GM18520 (cell line): ENCODE results near the gene SEMA4B.
"Not testable (repeated sequence)": the region's sequence is repeated elsewhere in the genome, so short reads cannot be mapped to it uniquely, and the experiment has no call there.

Source experiments
- ATAC-seq: cut with Tn5 transposase; IDR thresholded peaks from one replicate; pipeline ENCODE4 v1.9.1; 2021; ENCODE audit not compliant: unreplicated experiment

The SEMA4B gene

DNA sequence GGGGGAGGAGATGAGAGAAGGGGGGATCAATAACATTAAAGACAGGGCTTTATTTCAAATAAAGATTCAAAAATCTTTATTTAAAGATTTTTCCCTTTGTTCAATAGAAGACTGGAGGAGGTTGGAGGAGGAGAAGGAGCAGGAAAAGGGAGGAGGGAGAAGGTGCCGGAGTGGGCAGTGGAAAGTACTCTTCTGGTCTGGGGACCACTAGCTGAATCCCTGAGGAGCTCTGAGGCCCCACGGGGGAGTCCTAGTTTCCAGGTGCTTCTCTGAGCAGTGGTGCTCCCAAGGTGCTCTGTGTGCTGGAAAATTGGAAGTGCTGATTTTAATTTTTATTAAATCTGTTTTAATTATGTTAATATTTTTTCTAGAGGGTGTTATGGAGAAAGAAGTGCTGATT, 19.4 kb upstream of the SEMA4B start:
- no peak for ATAC-seq

DNA sequence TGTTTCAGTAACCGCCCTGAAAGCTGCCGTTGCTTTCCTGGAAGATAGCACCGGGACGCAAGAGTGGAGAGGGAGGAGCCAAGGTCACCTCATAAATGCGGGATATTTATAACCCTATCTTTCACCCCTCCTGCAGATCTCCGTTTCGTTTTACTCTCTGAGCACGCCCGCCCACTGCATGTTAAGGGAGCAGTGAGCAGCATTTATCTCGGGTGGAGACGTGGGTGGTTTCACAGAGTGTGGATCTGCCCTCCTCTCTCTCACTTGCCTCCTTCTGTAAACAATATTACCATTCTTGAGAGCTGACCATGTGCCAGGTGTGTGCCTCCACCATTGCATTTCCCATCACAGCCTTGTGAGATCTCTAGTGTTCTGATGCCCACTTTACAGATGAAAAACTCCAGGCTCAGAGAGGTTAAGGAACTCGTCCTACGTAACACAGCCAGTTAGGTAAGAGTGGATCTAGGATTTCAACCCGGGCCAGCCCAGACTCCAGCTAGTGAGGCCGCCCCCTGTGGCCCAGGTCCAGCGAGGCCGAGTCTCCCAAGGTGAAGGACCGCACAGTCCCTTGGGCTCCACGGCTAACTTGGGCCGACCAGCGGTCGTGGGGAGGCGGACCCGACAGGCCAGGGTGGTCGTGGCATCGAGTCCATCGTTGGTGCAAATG, 16.9 kb upstream of the SEMA4B start:
- ATAC-seq: no peak

DNA sequence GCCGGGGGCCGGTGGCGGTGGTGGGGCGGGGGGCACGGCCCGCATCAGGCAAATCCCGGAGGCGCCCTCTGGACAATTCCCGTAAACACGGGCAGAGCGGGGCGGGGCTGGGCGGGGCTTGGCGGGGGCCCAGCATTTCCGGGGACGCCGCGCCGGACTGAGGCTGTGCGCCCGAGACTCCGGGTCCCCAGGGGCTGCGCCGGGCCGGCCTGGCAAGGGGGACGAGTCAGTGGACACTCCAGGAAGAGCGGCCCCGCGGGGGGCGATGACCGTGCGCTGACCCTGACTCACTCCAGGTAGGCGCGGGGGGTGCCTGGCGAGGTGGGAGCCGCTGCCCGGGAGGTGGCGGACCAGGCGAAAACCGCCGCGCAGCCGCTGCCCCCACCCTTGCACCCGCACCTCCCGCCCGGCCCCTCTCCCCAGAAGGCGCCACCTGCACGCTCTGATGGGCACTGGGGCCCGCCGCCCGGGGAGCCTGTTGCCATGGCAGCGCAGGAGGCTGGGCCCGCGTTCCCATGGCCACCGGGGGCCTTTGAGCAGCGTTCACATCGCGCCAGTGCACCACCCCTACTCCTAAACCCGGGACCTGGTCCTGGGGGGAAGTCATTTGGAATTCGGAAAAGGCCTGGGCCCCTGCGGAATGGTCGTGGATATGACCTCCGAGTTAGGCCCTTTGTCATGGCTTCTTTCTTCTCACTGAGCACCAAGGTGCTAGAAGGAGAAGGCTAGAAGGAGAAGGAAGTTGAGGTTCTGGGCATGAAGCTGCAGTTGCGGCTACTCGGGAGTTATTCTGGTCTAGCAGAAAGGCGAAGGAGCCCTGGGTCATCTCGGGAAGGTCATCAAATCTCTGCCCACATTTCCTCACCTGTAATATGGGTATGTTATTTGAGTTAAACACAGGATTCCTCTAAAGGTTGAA, 16.1 kb upstream of the SEMA4B start:
- ATAC-seq: peak; percentile 53

DNA sequence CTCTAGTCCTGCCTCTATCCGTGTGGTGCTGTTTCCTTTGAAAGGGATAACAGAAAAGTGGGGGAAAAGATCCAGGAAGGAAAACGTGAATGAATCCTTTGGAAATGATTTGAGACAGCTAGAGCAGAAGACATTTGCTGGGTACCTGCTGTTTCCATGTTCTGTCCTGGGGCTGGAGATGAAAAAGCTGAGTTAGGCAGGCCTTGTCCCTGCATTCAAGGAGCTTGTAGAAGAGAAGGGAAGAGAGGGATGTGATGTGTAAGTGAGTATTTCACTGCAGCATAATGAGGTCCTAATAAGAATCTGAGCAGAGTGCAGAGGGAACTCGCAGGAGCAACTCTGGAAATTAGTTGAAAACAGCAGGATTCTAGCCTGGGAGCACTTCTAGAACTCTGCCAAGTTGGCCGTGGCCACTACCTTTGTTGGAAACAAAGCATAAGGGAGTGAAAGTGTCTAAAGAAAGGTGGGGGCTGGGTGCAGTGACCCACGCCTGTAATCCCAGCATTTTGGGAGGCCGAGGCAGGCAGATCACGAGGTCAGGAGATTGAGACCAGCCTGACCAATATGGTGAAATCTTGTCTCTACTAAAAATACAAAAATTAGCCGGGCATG, 13.8 kb upstream of the SEMA4B start:
- no peak for ATAC-seq

DNA sequence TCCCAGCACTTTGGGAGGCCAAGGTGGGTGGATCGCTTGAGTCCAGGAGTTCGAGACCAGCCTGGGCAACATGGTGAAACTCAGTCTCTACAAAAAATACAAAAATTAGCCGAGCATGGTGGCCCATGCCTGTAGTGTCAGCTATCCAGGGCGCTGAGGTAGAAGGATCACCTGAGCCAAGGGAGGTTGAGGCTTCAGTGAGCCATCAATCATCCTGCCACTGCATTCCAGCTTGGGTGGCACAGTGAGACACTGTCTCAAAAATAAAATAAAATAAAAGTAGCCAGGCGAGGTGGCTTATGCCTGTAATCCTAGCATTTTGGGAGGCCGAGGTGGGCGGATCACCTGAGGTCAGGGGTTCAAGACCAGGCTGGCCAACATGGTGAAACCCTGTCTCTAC, 13.1 kb upstream of the SEMA4B start:
- not testable (repeated sequence) for ATAC-seq

DNA sequence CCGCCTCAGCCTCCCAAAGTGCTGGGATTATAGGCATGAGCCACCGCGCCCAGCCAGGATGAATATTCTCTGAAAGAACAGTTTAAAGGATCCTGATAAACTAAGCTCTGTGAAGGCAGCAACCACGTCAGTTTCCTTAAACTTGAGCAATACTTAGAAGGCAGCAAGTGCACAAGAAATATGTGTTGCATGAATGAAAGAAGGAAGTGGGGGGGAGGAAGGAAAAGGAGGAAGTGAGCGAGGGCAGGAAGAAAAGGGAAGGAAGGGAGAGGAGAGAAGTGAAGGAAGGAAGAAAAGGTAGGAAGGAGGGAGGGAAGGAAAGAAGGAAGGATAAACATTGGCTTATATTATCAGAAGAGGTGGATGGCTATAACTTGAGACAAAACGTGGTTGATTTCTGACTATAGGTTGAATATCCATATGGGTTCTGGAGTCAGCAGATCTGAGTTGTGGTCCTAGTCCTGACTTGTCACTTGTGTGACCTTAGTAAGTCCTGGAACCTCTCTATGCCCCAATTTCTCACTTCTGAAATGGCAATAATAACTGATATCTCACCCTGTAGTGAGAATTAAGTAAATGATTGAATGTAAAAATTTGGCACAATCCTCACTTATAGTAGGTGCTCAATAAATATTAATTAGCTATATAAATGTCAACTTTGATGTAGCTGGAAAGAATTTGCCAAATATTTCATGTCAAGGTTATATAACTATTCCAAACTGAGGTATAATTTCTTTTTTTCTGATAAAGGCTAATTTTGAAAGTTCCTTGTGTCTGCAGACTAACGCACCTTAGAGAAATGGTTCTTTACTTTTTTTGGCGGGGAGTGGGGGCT, 12.0 kb upstream of the SEMA4B start:
- no peak for ATAC-seq

DNA sequence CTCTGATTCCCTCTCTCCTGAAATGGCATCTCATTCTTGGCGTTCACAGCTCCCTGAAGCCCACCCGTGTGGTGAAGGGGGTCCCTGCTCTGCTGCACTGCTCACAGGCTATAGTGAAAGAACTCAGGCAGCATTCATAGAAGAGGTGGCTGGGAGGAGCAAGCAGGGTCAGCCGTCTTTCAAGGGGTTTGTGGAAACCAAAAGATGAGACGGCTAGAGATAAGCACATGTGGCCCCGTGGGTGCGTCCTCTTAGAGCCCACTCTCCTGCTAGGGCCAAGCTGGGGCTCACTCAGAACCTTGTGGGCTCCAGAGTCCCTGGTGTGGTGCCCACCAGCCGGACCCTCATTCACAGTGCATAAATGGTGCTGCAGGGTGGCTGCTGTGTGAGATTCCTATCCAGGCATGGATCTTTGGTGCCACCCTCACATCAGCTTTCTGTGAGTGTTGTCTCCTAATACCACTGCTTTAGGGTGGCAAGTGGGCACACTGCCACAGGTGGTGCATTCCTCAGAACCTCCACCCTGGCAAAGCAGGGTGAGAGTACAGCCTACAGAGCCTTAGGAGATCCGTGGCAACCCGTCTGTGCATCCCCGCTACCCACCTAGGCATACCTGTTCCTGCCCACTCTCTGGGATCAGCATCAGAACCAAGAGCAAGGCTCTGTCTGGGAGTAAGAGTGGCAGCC, 11.2 kb upstream of the SEMA4B start:
- ATAC-seq: no peak

DNA sequence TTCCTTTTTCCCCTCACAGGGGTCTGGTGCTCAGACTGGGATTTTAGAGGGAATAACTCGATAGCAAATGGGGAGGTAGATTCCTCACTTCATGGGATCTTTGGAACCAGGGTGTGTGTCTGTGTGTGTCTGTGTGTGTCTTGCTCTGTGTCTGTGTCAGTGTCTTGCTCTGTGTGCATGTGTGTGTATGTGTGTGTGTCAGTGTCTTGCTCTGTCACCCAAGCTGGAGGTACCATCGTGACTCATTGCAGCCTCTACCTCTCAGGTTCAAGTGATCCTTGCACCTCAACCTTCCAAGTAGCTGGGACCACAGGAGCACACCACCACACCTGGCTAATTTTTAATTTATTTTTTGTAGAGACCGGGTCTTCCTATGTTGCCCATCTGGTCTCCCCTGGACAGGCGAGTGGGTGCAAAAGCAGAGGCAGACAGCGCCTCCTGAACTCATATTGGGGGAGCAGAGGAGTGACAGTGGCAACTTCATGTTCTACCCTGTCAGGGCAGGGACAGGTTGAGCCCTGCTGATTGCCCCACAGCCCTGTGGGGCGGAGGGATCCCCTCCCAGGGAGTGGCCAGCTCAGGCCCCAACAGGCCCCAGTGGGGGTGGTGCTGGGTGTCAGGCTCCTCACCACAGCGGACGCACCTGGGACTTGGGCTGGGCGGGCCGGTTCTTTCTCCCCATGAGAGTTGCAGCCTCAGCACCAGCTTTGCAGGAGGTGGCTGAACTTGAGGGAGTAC, 10.4 kb upstream of the SEMA4B start:
- peak; percentile 52 for ATAC-seq

DNA sequence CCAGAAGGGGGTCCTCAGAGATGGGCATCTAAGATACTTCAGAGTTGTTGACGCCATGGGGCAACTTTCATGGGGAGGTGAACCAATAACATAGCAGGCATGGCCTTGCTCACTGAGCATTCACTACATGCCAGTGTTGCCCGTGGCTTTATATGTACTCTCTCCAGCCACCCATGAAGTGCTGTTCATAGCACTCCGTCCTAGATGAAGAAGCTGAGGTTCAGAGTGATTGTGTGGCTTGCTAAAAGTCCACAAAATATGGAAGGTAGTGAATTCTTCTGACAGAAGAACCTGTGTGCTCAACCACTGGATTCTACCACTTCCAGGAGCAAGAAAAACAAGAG, 9.8 kb upstream of the SEMA4B start:
- peak; percentile 15 for ATAC-seq

DNA sequence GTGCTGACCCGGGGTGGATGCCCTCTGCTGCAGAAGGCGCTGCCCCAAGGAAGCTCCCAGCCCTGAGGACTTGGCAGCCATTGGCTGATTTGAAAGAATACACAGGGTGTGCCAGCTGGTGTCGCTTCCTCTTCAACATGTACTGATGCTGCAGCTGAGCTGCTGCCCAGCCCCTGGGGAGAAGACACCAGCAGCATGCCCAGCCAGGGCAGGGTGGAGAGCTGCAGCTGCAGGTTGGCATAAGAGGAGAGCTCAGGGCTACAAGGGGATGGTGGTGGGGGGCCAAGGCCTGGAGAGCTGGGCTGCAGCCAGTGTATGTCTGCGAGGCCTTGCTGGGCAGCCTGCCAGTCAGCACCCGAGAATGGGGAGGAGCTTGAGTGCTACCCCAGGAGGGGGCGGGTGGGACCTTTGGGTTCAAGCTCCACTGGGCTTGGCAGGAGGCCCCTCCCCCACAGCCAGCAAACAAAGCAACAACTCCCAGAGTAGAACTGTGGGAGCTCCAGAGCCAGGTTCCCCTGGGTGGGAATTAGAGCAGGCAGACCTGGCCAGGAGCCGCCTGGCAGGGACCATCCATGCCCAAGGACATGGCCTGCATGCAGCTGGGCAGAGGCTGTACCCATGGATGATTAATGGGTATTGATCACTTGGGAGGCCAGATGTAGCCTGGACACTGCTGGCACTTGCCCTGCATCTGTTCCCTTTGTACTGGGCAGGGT, 9.2 kb upstream of the SEMA4B start:
- ATAC-seq: peak; percentile 47

DNA sequence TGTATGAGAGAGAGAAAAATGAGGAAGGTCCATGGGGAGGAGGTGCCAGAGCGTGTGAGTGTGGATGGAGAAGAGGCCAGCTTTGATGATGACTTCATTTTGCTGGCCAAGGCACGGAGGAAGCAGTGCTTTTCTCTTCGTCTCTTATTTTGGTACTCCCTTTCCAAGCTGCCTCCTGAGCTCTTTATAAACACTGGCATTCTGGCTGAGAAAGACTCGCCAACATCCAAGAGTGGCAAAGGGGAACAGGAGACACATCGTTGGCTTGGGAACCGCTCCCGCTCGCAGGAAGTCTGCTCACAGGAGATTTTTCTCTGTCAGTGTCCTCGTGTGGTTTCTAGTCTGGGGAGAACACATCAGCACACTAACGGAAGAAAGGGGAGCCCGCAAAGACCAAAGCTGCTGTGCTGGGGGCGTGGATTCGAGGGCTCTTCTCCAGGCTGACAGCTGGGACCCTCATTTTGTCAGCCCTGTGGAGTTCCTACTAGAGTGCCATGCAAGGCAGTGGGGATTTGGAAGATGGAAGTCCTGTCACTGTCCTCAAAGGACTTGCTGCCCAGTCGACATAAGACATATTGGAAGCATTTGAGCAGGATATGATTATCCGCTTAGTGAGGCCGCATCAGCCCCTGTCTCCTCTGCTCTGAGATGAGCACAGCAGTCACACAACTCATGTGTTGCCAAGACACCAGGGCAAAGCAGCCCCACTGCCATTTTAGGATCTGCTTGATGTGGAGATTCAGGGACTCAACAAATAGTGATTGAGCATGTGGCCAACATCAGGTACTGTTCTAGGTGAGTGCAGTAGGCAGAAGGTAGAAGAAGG, 8.0 kb upstream of the SEMA4B start:
- ATAC-seq: no peak

DNA sequence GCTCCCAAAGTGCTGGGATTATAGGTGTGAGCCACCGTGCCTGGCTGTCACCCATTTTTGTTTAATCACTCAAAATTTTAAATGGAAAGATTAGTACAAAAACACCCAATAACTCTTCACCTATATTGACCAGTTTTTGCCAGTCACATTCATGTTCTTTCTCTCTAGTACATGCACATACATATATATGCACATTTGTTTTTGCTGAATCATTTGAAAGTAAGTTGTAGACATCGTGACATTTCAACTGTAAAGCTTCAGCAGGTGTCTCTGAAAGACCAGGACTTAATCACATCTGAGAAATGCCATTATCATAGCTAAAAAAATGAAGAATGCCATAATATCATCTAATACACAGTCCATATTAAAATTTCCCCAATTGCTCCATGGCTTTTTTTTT, 6.5 kb upstream of the SEMA4B start:
- no peak for ATAC-seq

DNA sequence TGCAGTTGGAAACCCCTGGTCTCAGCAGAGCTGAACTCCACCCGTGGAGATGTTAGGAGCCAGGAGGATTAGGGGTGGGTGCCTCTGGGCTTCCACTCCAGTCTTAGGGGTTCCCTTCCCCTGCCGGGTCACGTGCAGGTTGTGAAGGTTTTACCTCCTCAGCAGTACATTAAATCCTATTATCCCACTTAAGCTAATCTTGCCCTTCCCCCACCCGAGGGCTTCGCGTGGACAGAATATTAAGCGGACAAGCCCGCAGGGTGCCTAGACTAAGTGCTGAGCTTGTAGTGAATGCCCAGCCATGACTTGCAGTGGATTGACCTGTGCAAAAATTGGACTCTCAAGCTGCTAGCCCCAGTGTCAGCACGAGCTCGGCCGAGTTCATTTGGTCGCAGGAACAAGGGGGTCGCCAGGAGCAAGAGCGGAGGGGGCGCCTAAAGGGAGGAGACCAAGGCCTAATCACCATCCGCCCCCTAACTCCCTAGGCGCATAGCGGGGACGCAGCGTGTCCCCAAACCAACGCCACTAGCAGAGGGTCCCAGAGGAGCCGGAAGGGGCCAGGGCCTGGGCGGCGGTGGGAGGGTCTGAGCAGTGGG, 498 bp upstream of the SEMA4B start:
- ATAC-seq: no peak

DNA sequence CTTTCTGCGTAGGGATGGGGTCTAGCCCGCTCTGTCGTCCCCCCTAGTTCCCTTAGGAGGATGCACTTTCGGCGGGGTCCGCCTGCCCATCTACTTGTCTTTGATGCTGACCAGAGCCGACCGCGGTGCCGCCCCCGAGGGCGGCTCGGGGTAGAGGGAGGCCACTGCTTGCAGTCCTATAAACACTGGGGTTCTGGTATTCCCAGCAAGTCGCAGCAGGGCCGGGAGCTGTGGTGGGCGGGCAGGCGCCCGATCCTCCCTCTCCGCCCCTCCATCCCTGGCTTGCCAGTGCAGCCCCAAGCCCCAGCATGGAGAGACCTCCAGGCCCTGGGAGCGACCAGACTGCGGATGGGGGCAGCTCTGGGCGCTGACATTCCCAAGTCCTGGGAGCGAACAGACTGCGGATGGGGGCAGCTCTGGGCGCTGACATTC, 830 bp downstream of the SEMA4B start:
- no peak for ATAC-seq

DNA sequence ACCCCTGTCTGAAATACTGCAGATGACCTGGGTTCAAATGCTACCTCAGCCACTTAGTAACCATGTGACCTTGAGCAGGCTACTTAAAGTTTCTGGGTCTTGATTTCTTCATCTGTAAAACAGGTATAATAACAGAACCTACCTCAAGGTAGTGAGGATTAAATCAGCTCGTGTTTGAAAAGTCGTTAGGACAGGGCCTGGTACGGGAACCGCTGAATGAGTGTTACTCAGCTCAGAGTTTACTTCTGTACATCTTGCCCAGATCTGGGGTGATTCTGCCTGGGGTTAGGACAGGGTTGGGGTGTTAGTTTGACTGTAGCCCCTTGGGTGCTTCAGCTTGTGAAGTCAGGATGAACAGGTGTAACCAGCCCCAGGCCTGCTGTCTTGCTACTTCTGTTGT, 1.8 kb downstream of the SEMA4B start:
- no peak for ATAC-seq

DNA sequence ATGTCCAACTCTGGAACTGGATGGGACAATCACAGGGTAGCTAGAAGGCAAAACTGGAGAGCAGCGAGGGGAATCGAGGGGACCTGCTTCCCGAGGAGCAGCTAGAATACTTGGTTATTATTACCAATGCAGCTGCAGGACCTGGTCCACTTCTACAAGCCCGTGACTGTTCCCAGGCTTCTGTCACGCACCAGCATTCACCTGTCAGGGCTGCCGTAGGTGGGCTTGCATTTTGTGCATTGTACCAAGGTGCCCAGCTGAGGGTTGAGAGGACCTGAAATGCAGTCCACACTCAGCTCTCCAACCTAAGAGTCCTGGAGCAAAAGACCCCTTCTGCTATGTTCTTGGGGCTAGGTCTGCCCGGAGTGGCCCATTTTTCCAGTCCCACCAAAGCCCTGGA, 2.3 kb downstream of the SEMA4B start:
- no peak for ATAC-seq

DNA sequence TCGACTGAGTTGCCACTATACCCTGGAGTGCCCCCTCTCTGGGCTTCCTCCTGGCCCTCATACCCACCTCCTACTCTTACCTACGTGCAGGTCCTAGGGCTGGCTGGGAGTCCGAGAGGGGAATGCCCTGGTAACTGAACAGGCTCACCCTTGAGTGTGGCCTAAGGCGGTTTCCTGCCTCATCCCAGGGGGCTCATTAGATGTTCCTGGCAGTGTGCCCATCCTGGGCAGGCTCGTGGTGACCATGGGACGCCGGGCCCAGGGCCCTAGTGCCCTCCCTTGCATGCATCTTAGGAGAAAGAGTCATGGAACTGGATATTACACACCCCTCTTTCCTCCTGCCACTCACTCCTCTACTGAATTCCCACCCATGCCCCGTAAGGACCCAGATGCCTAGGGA, 2.8 kb downstream of the SEMA4B start:
- ATAC-seq: no peak
